Keratinocyte (primary cell): ENCODE measurements around the gene HES2. TPM values are rescaled to one million over a fixed set of nuclear protein-coding genes. Genes with fewer than 3 reads are reported as not detected.

Experiments used
- DNase-seq: peaks from one replicate; pipeline ENCODE4 v3.0.0-alpha.2; 2011; ENCODE audit warnings: low read depth, missing footprints, low spot score
- FAIRE-seq: peaks from 2 replicates; lab custom pipeline; 2011; peaks lifted over from hg19 to GRCh38; lab: Jason Lieb, UNC
- H2AFZ ChIP-seq: 2 replicates; pipeline ENCODE4 v1.6.0; 2012; ENCODE audit warnings: low read length, control low read depth, inconsistent platforms; ENCODE audit not compliant: control insufficient read depth
- H3K27ac ChIP-seq: 2 replicates; pipeline ENCODE4 v1.5.1; 2011; ENCODE audit warnings: low read length; ENCODE audit not compliant: control insufficient read depth, insufficient read depth
- H3K27me3 ChIP-seq: 3 replicates; pipeline ENCODE4 v1.6.0; 2011; ENCODE audit warnings: low read length; ENCODE audit not compliant: control insufficient read depth, insufficient read depth; ENCODE audit errors: extremely low read depth
- H3K36me3 ChIP-seq, 2 experiments: 2 replicates in 1 of 2; 3 replicates in 1 of 2; pipeline ENCODE4 v1.5.1; 2011; ENCODE audit warnings: low read length in 2 of 2, mild to moderate bottlenecking in 1 of 2; ENCODE audit not compliant: control insufficient read depth in 2 of 2, insufficient read depth in 2 of 2; ENCODE audit errors: extremely low read depth in 1 of 2
- H3K4me1 ChIP-seq: 3 replicates; pipeline ENCODE4 v1.5.1; 2011; ENCODE audit warnings: low read length; ENCODE audit not compliant: control insufficient read depth, insufficient read depth; ENCODE audit errors: extremely low read depth
- H3K4me2 ChIP-seq: 3 replicates; pipeline ENCODE4 v1.6.0; 2011; ENCODE audit warnings: low read depth, low read length; ENCODE audit not compliant: control insufficient read depth, insufficient read depth; ENCODE audit errors: extremely low read depth
- H3K4me3 ChIP-seq, 3 experiments: fragments of 200-600 bp in 1 of 3; sonication (generic) in 1 of 3; 2 replicates in 2 of 3; 3 replicates in 1 of 3; pipeline ENCODE4 v1.5.1; 2011 to 2016; ENCODE audit warnings: low read length in 3 of 3, mild to moderate bottlenecking in 3 of 3, control low read depth in 2 of 3, inconsistent platforms in 1 of 3, low read depth in 1 of 3, mixed read lengths in 1 of 3, mixed run types in 1 of 3, moderate library complexity in 1 of 3; ENCODE audit not compliant: control insufficient read depth in 2 of 3, insufficient read depth in 2 of 3; ENCODE audit errors: extremely low read depth in 1 of 3
- H3K79me2 ChIP-seq: 2 replicates; pipeline ENCODE4 v1.6.0; 2012; ENCODE audit warnings: low read length; ENCODE audit not compliant: control insufficient read depth, insufficient read depth
- H3K9ac ChIP-seq: 3 replicates; pipeline ENCODE4 v1.6.0; 2011; ENCODE audit warnings: low read length; ENCODE audit not compliant: control insufficient read depth, insufficient read depth; ENCODE audit errors: extremely low read depth
- H3K9me1 ChIP-seq: 3 replicates; pipeline ENCODE4 v1.6.0; 2011; ENCODE audit warnings: low read length; ENCODE audit not compliant: control insufficient read depth, insufficient read depth; ENCODE audit errors: extremely low read depth
- H3K9me3 ChIP-seq: 2 replicates; pipeline ENCODE4 v1.5.1; 2012; ENCODE audit warnings: low read depth, low read length; ENCODE audit not compliant: control insufficient read depth
- H4K20me1 ChIP-seq: 3 replicates; pipeline ENCODE4 v1.6.0; 2011; ENCODE audit warnings: low read length; ENCODE audit not compliant: control insufficient read depth, insufficient read depth; ENCODE audit errors: extremely low read depth
- CTCF ChIP-seq, 3 experiments: IDR thresholded peaks in 1 of 3; conservative IDR thresholded peaks in 1 of 3; optimal IDR thresholded peaks in 1 of 3; 2 replicates in 2 of 3; 3 replicates in 1 of 3; pipeline versions ENCODE3 to v1.5.1; 2011; ENCODE audit warnings: low read length in 3 of 3, mild to moderate bottlenecking in 3 of 3, moderate library complexity in 2 of 3, control low read depth in 1 of 3, inconsistent platforms in 1 of 3; ENCODE audit not compliant: insufficient read depth in 2 of 3; ENCODE audit errors: extremely low read depth in 1 of 3
- EZH2 ChIP-seq: IDR thresholded peaks from one replicate; pipeline ENCODE4 v1.6.1; 2012; ENCODE audit warnings: inconsistent platforms, mild to moderate bottlenecking, low read length, moderate library complexity
- dilution Hi-C: fragments of 300-500 bp; cut with MboI; formaldehyde crosslinking; loops from one replicate; pipeline ENCODE4 v1.7.0; 2020; ENCODE audit warnings: low sequenced_read_pairs; ENCODE audit not compliant: extremely low pct_ligation_motif_present
- polyA minus RNA-seq, 3 experiments: library from RNA; depleted of rRNA, polyadenylated mRNA; stranded (reverse); fragments of >200 nt; gene quantifications; 1 replicate in 1 of 3; 2 replicates in 1 of 3; 3 replicates in 1 of 3; pipeline ENCODE4 v1.2.3, GENCODE V29; 2011
- polyA plus RNA-seq, 5 experiments: library from polyadenylated mRNA; depleted of rRNA in 3 of 5; stranded (reverse) in 3 of 5; stranded (forward) in 1 of 5; unstranded in 1 of 5; fragments of >200 nt; gene quantifications; 1 replicate in 1 of 5; 2 replicates in 3 of 5; 3 replicates in 1 of 5; pipeline versions ENCODE4 v1.2.1 to v1.2.3, GENCODE V29; 2011 to 2012; ENCODE audit warnings: missing spikeins in 2 of 5, low read depth in 1 of 5, low replicate concordance in 1 of 5

HES2 gene
- polyA plus RNA-seq (30.1 to 51.6 TPM (median 33.9 TPM) in 3 replicates), polyA minus RNA-seq (26.9 to 42.5 TPM (median 37.1 TPM) in 3 replicates)
- polyA plus RNA-seq (2011; ENCODE audit: low read depth), result 20.4 TPM
- 32.5 and 63.3 TPM in 2 replicates for polyA plus RNA-seq (2011; cell fraction: cytosol; rRNA removed)
- 70.8 and 105 TPM in 2 replicates for polyA plus RNA-seq (2011; cell fraction: nucleus; rRNA removed)
- polyA plus RNA-seq (2012; ENCODE audit: low replicate concordance), result 52.0 and 70.3 TPM in 2 replicates
- 90.9 TPM for polyA minus RNA-seq (2011; cell fraction: cytosol; rRNA and poly(A)+ RNA removed)
- polyA minus RNA-seq (2011; cell fraction: nucleus; rRNA and poly(A)+ RNA removed), result 79.5 and 80.0 TPM in 2 replicates

- Histone ChIP-seq H3K4me1 (peaks cover 69% of the 10 kb centered on the region), H3K9me3 (no peaks in the 10 kb centered on the region), H3K9ac (peak within 1 kb of the TSS; percentile 75), H3K4me2 (peak within 1 kb of the TSS; percentile 83), H3K4me3 (peak within 1 kb of the TSS; percentile 65 to 83 (median 68)), H3K79me2 (peaks cover 16% of the 10 kb centered on the region), H3K27me3 (peaks cover 14% of the 10 kb centered on the region), H2AFZ (peak within 1 kb of the TSS; percentile 10), H4K20me1 (no peaks in the 10 kb centered on the region), H3K36me3 (no peaks in the 10 kb centered on the region), H3K9me1 (no peaks in the 10 kb centered on the region), H3K27ac (peak within 1 kb of the TSS; percentile 36)
- no peak for DNase-seq
- dilution Hi-C loops, result no loop called here
- TF ChIP-seq CTCF (optimal IDR thresholded peaks at IDR 0.05 in 1 of 3, IDR thresholded peaks at IDR 0.05 in 1 of 3, conservative IDR thresholded peaks at IDR 0.05 in 1 of 3; ENCODE audit: extremely low read depth in 1 of 3, insufficient read depth in 2 of 3, low read length in 3 of 3), result no peak
- TF ChIP-seq EZH2, result no peak
- peak; percentile 20 for FAIRE-seq
These were observed at the start of gene HES2 for GRCh38 chr1:6419804-6420453. Gene HES2, minus strand, starts transcription at chr1:6419919. Its CDS starts 99 bp downstream, at chr1:6419820.

- dilution Hi-C loops, result no loop called here
- Histone ChIP-seq H3K4me3 (no peak overlapping the region), H3K9me3 (no peaks in the 10 kb centered on the region), H3K4me1 (peaks cover 17% of the 10 kb centered on the region), H3K9ac (no peak overlapping the region), H3K79me2 (no peaks in the 10 kb centered on the region), H3K27ac (no peak overlapping the region), H4K20me1 (no peaks in the 10 kb centered on the region), H3K27me3 (no peaks in the 10 kb centered on the region), H2AFZ (no peak overlapping the region), H3K36me3 (peaks cover 39 to 53% of the 10 kb centered on the region in 2 experiments), H3K4me2 (no peak overlapping the region), H3K9me1 (peaks cover 2% of the 10 kb centered on the region)
- DNase-seq (no peak), FAIRE-seq (no peak)
- TF ChIP-seq CTCF (optimal IDR thresholded peaks at IDR 0.05 in 1 of 3, IDR thresholded peaks at IDR 0.05 in 1 of 3, conservative IDR thresholded peaks at IDR 0.05 in 1 of 3; ENCODE audit: extremely low read depth in 1 of 3, insufficient read depth in 2 of 3, low read length in 3 of 3), result no peak
- TF ChIP-seq EZH2, result no peak
These were observed 49.2 kb upstream of the HES2 start for GRCh38 chr1:6468729-6469461.
